Thyroid gland (tissue), 4 donors: ENCODE data around the gene RTN4IP1. TPM values are rescaled to one million over a fixed set of nuclear protein-coding genes. Genes with fewer than 3 reads are reported as not detected.

Source experiments
- DNase-seq, 2 donors: peaks; one replicate each; pipeline ENCODE4 v3.0.0-alpha.2; 2019
- H3K27ac ChIP-seq, 3 donors: fragments of 200-600 bp; sonication (generic); 1 replicate in 2 of 3; 2 replicates in 1 of 3; pipeline ENCODE4 v1.5.1; 2016 to 2019; ENCODE audit warnings: mild to moderate bottlenecking in 1 of 3, moderate library complexity in 1 of 3
- H3K27me3 ChIP-seq: fragments of 200-600 bp; sonication (generic); one replicate; pipeline ENCODE4 v1.5.1; 2019
- H3K36me3 ChIP-seq, 2 donors: fragments of 200-600 bp; sonication (generic); one replicate each; pipeline ENCODE4 v1.5.1; 2016 to 2019
- H3K4me1 ChIP-seq, 2 donors: fragments of 200-600 bp; sonication (generic); one replicate each; pipeline ENCODE4 v1.5.1; 2017 to 2019
- H3K4me3 ChIP-seq, 3 donors: fragments of 200-600 bp; sonication (generic); replicated peaks in 1 of 3; 1 replicate in 2 of 3; 2 replicates in 1 of 3; pipeline ENCODE4 v1.5.1; 2016; ENCODE audit warnings: mild to moderate bottlenecking in 1 of 3
- H3K9me3 ChIP-seq: fragments of 200-600 bp; sonication (generic); one replicate; pipeline ENCODE4 v1.5.1; 2017
- CTCF ChIP-seq, 6 experiments: fragments of 200-600 bp in 3 of 6; fragments of 450-650 bp in 3 of 6; sonication (generic) in 3 of 6; IDR thresholded peaks; one replicate each; pipeline ENCODE4 v1.5.1; 2016 to 2019; ENCODE audit warnings: antibody characterized with exemption in 6 of 6, mild to moderate bottlenecking in 2 of 6, inconsistent platforms in 1 of 6, moderate library complexity in 1 of 6
- POLR2A ChIP-seq, 2 donors: fragments of 450-650 bp; IDR thresholded peaks; one replicate each; pipeline ENCODE4 v1.6.1; 2017; ENCODE audit warnings: antibody characterized with exemption in 2 of 2, mild to moderate bottlenecking in 2 of 2, moderate library complexity in 1 of 2
- WGBS, 2 donors: methylation state at CpG; one replicate each; pipeline ENCODE4 v1.1.5; 2017; 5-methylcytosine and 5-hydroxymethylcytosine counted together
- intact Hi-C: fragments of 100-400 bp; cut with DNase I; formaldehyde crosslinking; loops from one replicate; pipeline ENCODE4 v1.15.1; 2023
- total RNA-seq, 4 donors: library from RNA; depleted of rRNA; stranded (reverse); fragments of >200 nt; gene quantifications; one replicate each; pipeline ENCODE4 v1.2.3, GENCODE V29; 2016

The RTN4IP1 gene
- total RNA-seq, 4 donors from 2014 or later = 3.6 to 10.9 (median 8.6) TPM

DNA sequence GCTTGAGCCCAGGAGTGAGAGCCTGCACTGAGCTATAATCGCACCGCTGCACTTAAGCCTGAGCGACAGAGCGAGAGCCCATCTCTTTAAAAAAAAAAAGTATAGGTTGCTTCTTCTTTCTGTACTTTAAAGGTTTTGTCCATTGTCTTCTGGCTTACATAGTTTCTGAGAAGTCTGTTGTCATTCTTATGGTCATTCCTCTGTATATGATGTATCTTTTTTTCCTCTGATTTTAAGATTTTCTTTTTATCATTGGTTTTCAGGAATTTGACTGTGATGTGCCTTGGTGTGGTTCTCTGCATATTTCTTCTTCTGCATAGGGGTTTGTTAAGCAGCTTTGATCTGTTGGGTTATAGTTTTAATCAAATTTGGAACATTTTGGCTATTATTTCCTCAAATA, 29.2 kb upstream of the RTN4IP1 start:
- H3K27me3 ChIP-seq = no peaks in the 10 kb centered on the region
- no peak for DNase-seq
- no peak for TF ChIP-seq CTCF (IDR thresholded peaks at IDR 0.05)
- TF ChIP-seq POLR2A (IDR thresholded peaks at IDR 0.05) = no peak
- H3K27ac ChIP-seq = no peak overlapping the region
- H3K9me3 ChIP-seq = no peaks in the 10 kb centered on the region
- no peak overlapping the region for H3K4me3 ChIP-seq
- peaks cover 16 to 17% of the 10 kb centered on the region in 2 donors for H3K36me3 ChIP-seq
- H3K4me1 ChIP-seq = no peaks in the 10 kb centered on the region
- intact Hi-C loops = no loop called here
- WGBS, 2 donors = 98% methylated on average over 4 of the region's 4 CpGs

- TF ChIP-seq POLR2A (IDR thresholded peaks at IDR 0.05) (no peak), CTCF (IDR thresholded peaks at IDR 0.05) (no peak)
- peaks cover 20 to 22% of the 10 kb centered on the region in 2 donors for H3K36me3 ChIP-seq
- no peaks in the 10 kb centered on the region for H3K4me1 ChIP-seq
- no peaks in the 10 kb centered on the region for H3K9me3 ChIP-seq
- 94 to 96% methylated on average over 7 of the region's 7 CpGs for WGBS, 2 donors
- H3K27me3 ChIP-seq = no peaks in the 10 kb centered on the region
- intact Hi-C loops = no loop called here
- no peak overlapping the region for H3K4me3 ChIP-seq
- no peak overlapping the region for H3K27ac ChIP-seq
- no peak for DNase-seq
Observed at GRCh38 chr6:106648651-106649308, 19.5 kb upstream of the RTN4IP1 start.

DNA sequence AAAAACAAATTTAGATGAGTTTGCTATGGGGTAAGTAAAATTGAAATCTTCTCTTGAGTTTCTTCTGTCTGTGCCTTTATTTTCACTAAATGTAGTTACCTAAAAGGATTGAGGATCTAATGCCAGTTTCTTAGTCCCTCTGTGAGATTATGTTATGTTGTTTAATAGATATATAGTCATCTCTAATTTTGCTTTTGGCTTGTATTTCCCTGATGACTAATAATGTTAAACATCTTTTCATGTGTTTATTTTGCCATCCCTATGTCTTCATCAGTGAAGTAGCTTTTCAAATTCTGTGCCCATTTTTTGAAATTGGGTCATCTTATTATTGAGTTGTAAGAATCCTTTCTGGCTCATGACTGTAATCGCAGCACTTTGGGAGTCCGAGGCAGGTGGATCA, 13.8 kb upstream of the RTN4IP1 start:
- intact Hi-C loops = no loop called here

GRCh38 chr6:106642476-106642875, 13.2 kb upstream of the RTN4IP1 start:
- TF ChIP-seq POLR2A (IDR thresholded peaks at IDR 0.05) = no peak
- TF ChIP-seq CTCF (IDR thresholded peaks at IDR 0.05) = no peak
- 96 to 97% methylated on average over 4 of the region's 4 CpGs for WGBS, 2 donors
- Histone ChIP-seq H3K36me3 (peaks cover 8 to 23% of the 10 kb centered on the region in 2 donors), H3K27me3 (no peaks in the 10 kb centered on the region), H3K9me3 (no peaks in the 10 kb centered on the region), H3K4me1 (no peaks in the 10 kb centered on the region), H3K4me3 (no peak overlapping the region), H3K27ac (no peak overlapping the region)
- intact Hi-C loops = no loop called here
- DNase-seq = no peak

More for the DNA sequence above, 13.8 kb upstream of the RTN4IP1 start:
- Histone ChIP-seq H3K36me3 (peaks cover 8 to 23% of the 10 kb centered on the region in 2 donors), H3K9me3 (no peaks in the 10 kb centered on the region), H3K4me3 (no peak overlapping the region), H3K27ac (no peak overlapping the region), H3K4me1 (no peaks in the 10 kb centered on the region), H3K27me3 (no peaks in the 10 kb centered on the region)
- 97 to 98% methylated on average over 2 of the region's 2 CpGs for WGBS, 2 donors
- DNase-seq = no peak
- TF ChIP-seq POLR2A (IDR thresholded peaks at IDR 0.05) (no peak), CTCF (IDR thresholded peaks at IDR 0.05) (no peak)

GRCh38 chr6:106639812-106640211, 10.5 kb upstream of the RTN4IP1 start:
- no peaks in the 10 kb centered on the region for H3K4me1 ChIP-seq
- no peak overlapping the region for H3K27ac ChIP-seq
- DNase-seq = no peak
- 87% methylated on average over 4 of the region's 4 CpGs for WGBS, 2 donors
- no peaks in the 10 kb centered on the region for H3K27me3 ChIP-seq
- H3K4me3 ChIP-seq = no peak overlapping the region
- no peak for TF ChIP-seq CTCF (IDR thresholded peaks at IDR 0.05)
- no peak for TF ChIP-seq POLR2A (IDR thresholded peaks at IDR 0.05)
- intact Hi-C loops = no loop called here
- peaks cover 7 to 22% of the 10 kb centered on the region in 2 donors for H3K36me3 ChIP-seq
- no peaks in the 10 kb centered on the region for H3K9me3 ChIP-seq
